ENCODE data around the gene TPRN.

GRCh38 chr9:137232101-137232500 is 31.6 kb upstream of the TPRN start:
- TF ChIP-seq POLR2AphosphoS5 (IDR thresholded peaks at IDR 0.05): no peak
- TF ChIP-seq CTCF (IDR thresholded peaks at IDR 0.05 in 8 of 11, conservative IDR thresholded peaks at IDR 0.05 in 3 of 11): no peak
- no peak for TF ChIP-seq POLR2A (IDR thresholded peaks at IDR 0.05)
